H1 (cell line): ENCODE results near the gene ZNF281. TPM values are rescaled to one million over a fixed set of nuclear protein-coding genes. Genes with fewer than 3 reads are reported as not detected.

Experiments
- CTCF ChIA-PET: fragments of 300-600 bp; sonication (Branson Sonifier 250); formaldehyde crosslinking; loops from one replicate; lab custom pipeline; 2021; ENCODE audit not compliant: partially characterized antibody; lab: Charles Lee
- POLR2A ChIA-PET: fragments of 300-600 bp; sonication (Branson Sonifier 250); formaldehyde crosslinking; loops from one replicate; lab custom pipeline; 2021; ENCODE audit warnings: inconsistent platforms; ENCODE audit not compliant: partially characterized antibody; lab: Charles Lee
- DNase-seq, 2 experiments: peaks; one replicate each; pipeline versions ENCODE4 v3.0.0 to v3.0.0-alpha.2; 2010 to 2022; ENCODE audit warnings: low spot score in 2 of 2, low read depth in 1 of 2, mixed read lengths in 1 of 2
- FAIRE-seq: peaks from 2 replicates; lab custom pipeline; 2011; peaks lifted over from hg19 to GRCh38; lab: Jason Lieb, UNC
- H2AFZ ChIP-seq: 2 replicates; pipeline ENCODE4 v1.8.1; 2012; ENCODE audit warnings: low read length, inconsistent platforms
- H2AK5ac ChIP-seq: 2 replicates; pipeline ENCODE4 v1.6.1; 2013; ENCODE audit warnings: low read depth, low read length
- H2BK120ac ChIP-seq: replicated peaks from 2 replicates; pipeline ENCODE3; 2013; ENCODE audit warnings: low read depth, low read length, inconsistent platforms
- H2BK12ac ChIP-seq: 2 replicates; pipeline ENCODE4 v1.6.1; 2013; ENCODE audit warnings: low read depth, low read length
- H2BK15ac ChIP-seq: 2 replicates; pipeline ENCODE4 v1.6.1; 2013; ENCODE audit warnings: low read length
- H2BK20ac ChIP-seq: 2 replicates; pipeline ENCODE4 v1.6.1; 2013; ENCODE audit warnings: low read length
- H2BK5ac ChIP-seq: 2 replicates; pipeline ENCODE4 v1.6.1; 2013; ENCODE audit warnings: low read depth, low read length
- H3K14ac ChIP-seq: 2 replicates; pipeline ENCODE4 v1.6.1; 2013; ENCODE audit warnings: inconsistent platforms; ENCODE audit not compliant: insufficient read length
- H3K18ac ChIP-seq: 2 replicates; pipeline ENCODE4 v1.6.1; 2013; ENCODE audit warnings: low read length; ENCODE audit errors: extremely low read depth
- H3K23ac ChIP-seq: 2 replicates; pipeline ENCODE4 v1.6.1; 2013; ENCODE audit warnings: inconsistent platforms; ENCODE audit not compliant: insufficient read length
- H3K23me2 ChIP-seq: 2 replicates; pipeline ENCODE4 v1.6.1; 2013; ENCODE audit warnings: low read depth, low read length
- H3K27ac ChIP-seq: 2 replicates; pipeline ENCODE4 v1.6.1; 2011; ENCODE audit warnings: low read depth, low read length, inconsistent platforms
- H3K27me3 ChIP-seq, 4 experiments: replicated peaks in 1 of 4; 1 replicate in 1 of 4; 2 replicates in 3 of 4; pipeline versions ENCODE4 v1.6.1 to v1.8.1; 2011 to 2013; ENCODE audit warnings: low read length in 3 of 4, mild to moderate bottlenecking in 3 of 4, inconsistent platforms in 2 of 4, mixed read lengths in 2 of 4, moderate library complexity in 1 of 4; ENCODE audit not compliant: control insufficient read depth in 3 of 4, insufficient read depth in 3 of 4; ENCODE audit errors: extremely low read depth in 1 of 4
- H3K36me3 ChIP-seq, 4 experiments: 2 replicates each; pipeline versions ENCODE4 v1.6.1 to v1.8.1; 2011 to 2013; ENCODE audit warnings: mild to moderate bottlenecking in 4 of 4, low read length in 3 of 4, moderate library complexity in 2 of 4, control low read depth in 1 of 4, inconsistent platforms in 1 of 4; ENCODE audit not compliant: insufficient read depth in 4 of 4, control insufficient read depth in 2 of 4
- H3K4ac ChIP-seq: replicated peaks from 2 replicates; pipeline ENCODE3; 2013; ENCODE audit warnings: low read length, low read depth, mixed read lengths, inconsistent platforms; ENCODE audit not compliant: insufficient read length
- H3K4me1 ChIP-seq, 4 experiments: replicated peaks in 1 of 4; 1 replicate in 1 of 4; 2 replicates in 3 of 4; pipeline versions ENCODE4 v1.6.1 to v1.8.1; 2011 to 2013; ENCODE audit warnings: low read length in 3 of 4, inconsistent platforms in 2 of 4, mixed read lengths in 1 of 4; ENCODE audit not compliant: insufficient read depth in 4 of 4, control insufficient read depth in 3 of 4
- H3K4me2 ChIP-seq, 2 experiments: 2 replicates each; pipeline versions ENCODE4 v1.6.1 to v1.8.1; 2011 to 2013; ENCODE audit warnings: low read depth in 2 of 2, low read length in 2 of 2, control low read depth in 1 of 2, inconsistent platforms in 1 of 2, mild to moderate bottlenecking in 1 of 2; ENCODE audit not compliant: insufficient read depth in 1 of 2
- H3K4me3 ChIP-seq, 4 experiments: fragments of 200-600, 300-600 bp in 1 of 4; sonication (generic), shearing (Covaris generic), sonication (Bioruptor Twin) in 1 of 4; 2 replicates each; pipeline versions ENCODE4 v1.5.1 to v1.8.1; 2011 to 2016; ENCODE audit warnings: low read length in 4 of 4, low read depth in 3 of 4, control low read depth in 2 of 4, inconsistent platforms in 2 of 4, mild to moderate bottlenecking in 2 of 4, mixed read lengths in 1 of 4, moderate library complexity in 1 of 4; ENCODE audit not compliant: insufficient read depth in 2 of 4; ENCODE audit errors: extremely low read depth in 1 of 4
- H3K56ac ChIP-seq: replicated peaks from 2 replicates; pipeline ENCODE3; 2013; ENCODE audit warnings: low read depth, mild to moderate bottlenecking, mixed read lengths, low read length, inconsistent platforms; ENCODE audit not compliant: insufficient read length
- H3K79me1 ChIP-seq: 2 replicates; pipeline ENCODE4 v1.6.1; 2013; ENCODE audit warnings: low read depth, low read length, control low read depth
- H3K79me2 ChIP-seq, 2 experiments: 2 replicates each; pipeline versions ENCODE4 v1.6.1 to v1.8.1; 2012 to 2013; ENCODE audit warnings: low read length in 2 of 2, mild to moderate bottlenecking in 2 of 2, inconsistent platforms in 1 of 2; ENCODE audit not compliant: insufficient read depth in 2 of 2, control insufficient read depth in 1 of 2
- H3K9ac ChIP-seq, 4 experiments: replicated peaks in 1 of 4; 1 replicate in 1 of 4; 2 replicates in 3 of 4; pipeline versions ENCODE4 v1.6.1 to v1.8.1; 2011 to 2013; ENCODE audit warnings: low read depth in 3 of 4, low read length in 3 of 4, control low read depth in 2 of 4, mild to moderate bottlenecking in 2 of 4, moderate library complexity in 2 of 4, inconsistent platforms in 1 of 4; ENCODE audit errors: extremely low read depth in 1 of 4
- H3K9me3 ChIP-seq, 2 experiments: 2 replicates each; pipeline versions ENCODE4 v1.6.1 to v1.8.1; 2012 to 2013; ENCODE audit warnings: mild to moderate bottlenecking in 2 of 2, moderate library complexity in 2 of 2, control low read depth in 1 of 2, inconsistent platforms in 1 of 2, low read depth in 1 of 2, low read length in 1 of 2, mixed read lengths in 1 of 2; ENCODE audit not compliant: insufficient read depth in 2 of 2
- H4K20me1 ChIP-seq, 2 experiments: replicated peaks in 1 of 2; 2 replicates each; pipeline versions ENCODE3 to v1.8.1; 2011 to 2013; ENCODE audit warnings: inconsistent platforms in 2 of 2, low read length in 2 of 2, mild to moderate bottlenecking in 1 of 2; ENCODE audit not compliant: insufficient read depth in 2 of 2, control insufficient read depth in 1 of 2
- H4K5ac ChIP-seq: 2 replicates; pipeline ENCODE4 v1.6.1; 2013; ENCODE audit warnings: low read length, low read depth, mixed read lengths, inconsistent platforms; ENCODE audit not compliant: insufficient read length
- H4K8ac ChIP-seq: 2 replicates; pipeline ENCODE4 v1.8.0; 2013; ENCODE audit warnings: mild to moderate bottlenecking, moderate library complexity, low read length, inconsistent platforms; ENCODE audit not compliant: insufficient read depth; ENCODE audit errors: extremely low read depth
- H4K91ac ChIP-seq: replicated peaks from 2 replicates; pipeline ENCODE3; 2013; ENCODE audit warnings: low read length, mixed read lengths, inconsistent platforms; ENCODE audit not compliant: insufficient read length
- BCL11A ChIP-seq, 2 experiments: IDR thresholded peaks; one replicate each; pipeline ENCODE4 v1.6.1; 2011; ENCODE audit warnings: low read depth in 2 of 2, low read length in 2 of 2, mild to moderate bottlenecking in 2 of 2
- CHD1 ChIP-seq: IDR thresholded peaks from 2 replicates; pipeline ENCODE4 v1.6.1; 2012; ENCODE audit warnings: low read depth, low read length, improper control_type of control experiment
- EGR1 ChIP-seq: IDR thresholded peaks from 2 replicates; pipeline ENCODE4 v1.6.1; 2011; ENCODE audit warnings: low read depth, low read length, borderline replicate concordance
- GTF2F1 ChIP-seq: IDR thresholded peaks from 2 replicates; pipeline ENCODE4 v1.6.1; 2012; ENCODE audit warnings: low read depth, low read length, improper control_type of control experiment, borderline replicate concordance
- POU5F1 ChIP-seq: IDR thresholded peaks from 2 replicates; pipeline ENCODE4 v1.6.1; 2011; ENCODE audit warnings: low read depth, mild to moderate bottlenecking, low read length, moderate library complexity
- SAP30 ChIP-seq: fragments of 300-600 bp; sonication (generic); IDR thresholded peaks from 2 replicates; pipeline ENCODE4 v1.7.1; 2012; ENCODE audit warnings: low read length, moderate library complexity, mild to moderate bottlenecking, inconsistent platforms; ENCODE audit not compliant: insufficient read depth, insufficient replicate concordance
- SUZ12 ChIP-seq: fragments of 200-600 bp; sonication (generic); IDR thresholded peaks from 2 replicates; pipeline ENCODE4 v1.6.1; 2012; ENCODE audit warnings: mild to moderate bottlenecking, inconsistent platforms, low read length, moderate library complexity, mixed read lengths
- TBP ChIP-seq: IDR thresholded peaks from 2 replicates; pipeline ENCODE4 v1.6.1; 2011; ENCODE audit warnings: low read depth, low read length, improper control_type of control experiment
- TEAD4 ChIP-seq: IDR thresholded peaks from 2 replicates; pipeline ENCODE4 v1.6.1; 2012; ENCODE audit warnings: low read depth, low read length, inconsistent platforms, mixed read lengths
- USF2 ChIP-seq: IDR thresholded peaks from 2 replicates; pipeline ENCODE4 v1.6.1; 2011; ENCODE audit warnings: low read length, improper control_type of control experiment
- WGBS, 2 experiments: shearing (Covaris generic) in 1 of 2; methylation state at CpG; one replicate each; pipeline versions ENCODE4 v1.1.6 to v1.1.7; 2013 to 2015; ENCODE audit warnings: low lambda C conversion rate in 2 of 2, mixed read lengths in 2 of 2, inconsistent platforms in 1 of 2, low coverage in 1 of 2, missing lambda C conversion rate in 1 of 2; ENCODE audit not compliant: insufficient replicate concordance in 2 of 2, insufficient coverage in 1 of 2, insufficient read length in 1 of 2; ENCODE audit errors: extremely low coverage in 1 of 2, missing lambda C conversion rate in 1 of 2; 5-methylcytosine and 5-hydroxymethylcytosine counted together
- polyA plus RNA-seq, 7 experiments: library from polyadenylated mRNA; depleted of rRNA in 3 of 7; stranded (reverse) in 5 of 7; unstranded in 2 of 7; fragments of >200 nt in 5 of 7; fragments of 200-250 nt in 2 of 7; gene quantifications; 1 replicate in 5 of 7; 2 replicates in 1 of 7; 4 replicates in 1 of 7; pipeline versions ENCODE4 v1.2.1 to v1.2.3, GENCODE V29; 2011 to 2013; ENCODE audit warnings: missing spikeins in 2 of 7, mixed read lengths in 2 of 7
- total RNA-seq: library from RNA; stranded (reverse); fragmentation: NEBNext Ultra II Directional; extraction: Animal tissue kit (Norgen Biotek cat#: 25700); gene quantifications from 2 replicates; pipeline ENCODE4 v1.2.1, GENCODE V29; 2021
- TF ChIP-seq, protein P1 (sequence below): IDR thresholded peaks from 2 replicates; pipeline ENCODE4 v1.6.1; 2012; ENCODE audit warnings: inconsistent platforms

The ZNF281 gene
- total and polyA plus RNA-seq, 2 of the 8 experiments (the other 6 are each of a cell fraction or from before 2014, with no cell fraction given): 19.5 to 61.4 TPM

GRCh38 chr1:200428482-200429205, 18.8 kb upstream of the ZNF281 start:
- Histone ChIP-seq H3K4ac (no peak overlapping the region), H2BK20ac (no peak overlapping the region), H3K56ac (no peak overlapping the region), H2BK5ac (no peak overlapping the region), H3K27ac (no peak overlapping the region), H4K8ac (no peak overlapping the region), H4K91ac (no peak overlapping the region), H3K23me2 (no peaks in the 10 kb centered on the region), H3K23ac (no peak overlapping the region), H2AK5ac (no peak overlapping the region), H4K20me1 (no peaks in the 10 kb centered on the region), H2AFZ (no peak overlapping the region), H2BK120ac (no peak overlapping the region), H3K79me2 (peaks cover 0 to 26% of the 10 kb centered on the region in 2 experiments; a peak in 3 of 4 replicates), H3K27me3 (no peaks in the 10 kb centered on the region), H3K79me1 (peaks cover 3% of the 10 kb centered on the region; the same call in 1 of the 2 replicates), H3K4me2 (no peak overlapping the region), H3K4me3 (no peak overlapping the region), H3K9me3 (no peaks in the 10 kb centered on the region), H2BK12ac (no peak overlapping the region), H3K9ac (no peak overlapping the region), H3K14ac (no peak overlapping the region), H4K5ac (no peak overlapping the region), H3K4me1 (no peaks in the 10 kb centered on the region), H3K36me3 (peaks cover 0 to 16% (median 0%) of the 10 kb centered on the region in 4 experiments; a peak in 1 of 8 replicates), H3K18ac (no peak overlapping the region), H2BK15ac (no peak overlapping the region)
- CTCF ChIA-PET: interaction anchor here (0.7 to 1.5 kb wide), 3 partner anchors 59 to 130 kb away, joined by 3 read pairs; no protein-coding TSS in a partner anchor
- whole genome bisulfite sequencing, 2 experiments: 92% methylated on average over 4 of the region's 4 CpGs; no CpG with 5 or more reads in 1 of the 2 experiments
- DNase-seq (no peak), FAIRE-seq (no peak)
- POLR2A ChIA-PET: interaction anchor here (1.0 to 3.2 kb wide), 7 partner anchors 13 to 64 kb away, joined by 3 to 11 read pairs (median 4); partner anchors contain the start of gene ZNF281
- TF ChIP-seq USF2: no peak
- no peak for TF ChIP-seq SAP30
- TF ChIP-seq SUZ12: no peak
- no peak for TF ChIP-seq TEAD4
- no peak for TF ChIP-seq GTF2F1
- TF ChIP-seq EGR1: no peak
- TF ChIP-seq POU5F1: no peak
- TF ChIP-seq TBP: no peak
- TF ChIP-seq BCL11A (IDR thresholded peaks at IDR 0.05; ENCODE audit: low read depth in 2 of 2, low read length in 2 of 2): no peak
- TF ChIP-seq, protein P1, sequence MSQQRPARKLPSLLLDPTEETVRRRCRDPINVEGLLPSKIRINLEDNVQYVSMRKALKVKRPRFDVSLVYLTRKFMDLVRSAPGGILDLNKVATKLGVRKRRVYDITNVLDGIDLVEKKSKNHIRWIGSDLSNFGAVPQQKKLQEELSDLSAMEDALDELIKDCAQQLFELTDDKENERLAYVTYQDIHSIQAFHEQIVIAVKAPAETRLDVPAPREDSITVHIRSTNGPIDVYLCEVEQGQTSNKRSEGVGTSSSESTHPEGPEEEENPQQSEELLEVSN: no peak
- no peak for TF ChIP-seq CHD1
